GM12872 (cell line): ENCODE results near the gene TMEM266.

Experiments used
- CTCF ChIP-seq: IDR thresholded peaks from 3 replicates; pipeline ENCODE4 v1.5.1; 2011; ENCODE audit warnings: low read depth, mild to moderate bottlenecking, low read length, moderate library complexity; ENCODE audit not compliant: insufficient read depth

Gene TMEM266

GRCh38 chr15:76222159-76222558 is 162.4 kb downstream of the TMEM266 start:
- no peak for TF ChIP-seq CTCF

GRCh38 chr15:76223521-76223920 is 163.7 kb downstream of the TMEM266 start:
- TF ChIP-seq CTCF, result no peak

GRCh38 chr15:76229266-76229665 is 169.5 kb downstream of the TMEM266 start:
- TF ChIP-seq CTCF, result no peak

GRCh38 chr15:76233921-76234320 is 174.1 kb downstream of the TMEM266 start:
- TF ChIP-seq CTCF, result no peak

GRCh38 chr15:76234337-76234889 is 174.6 kb downstream of the TMEM266 start:
- TF ChIP-seq CTCF, result no peak

- TF ChIP-seq CTCF, result peak; percentile 40
These were observed 175.5 kb downstream of the TMEM266 start for GRCh38 chr15:76235186-76235826.

GRCh38 chr15:76236350-76236749 is 176.6 kb downstream of the TMEM266 start:
- TF ChIP-seq CTCF, result no peak
